Hematopoietic multipotent progenitor cell treated with erythropoietin and hydrocortisone succinate and interleukin-3 and kit ligand, for 6 days (in vitro differentiated cells): ENCODE data around the gene AFMID.

Source experiments
- DNase-seq: peaks from one replicate; pipeline ENCODE4 v3.0.0-alpha.2; 2015

The AFMID gene

DNA sequence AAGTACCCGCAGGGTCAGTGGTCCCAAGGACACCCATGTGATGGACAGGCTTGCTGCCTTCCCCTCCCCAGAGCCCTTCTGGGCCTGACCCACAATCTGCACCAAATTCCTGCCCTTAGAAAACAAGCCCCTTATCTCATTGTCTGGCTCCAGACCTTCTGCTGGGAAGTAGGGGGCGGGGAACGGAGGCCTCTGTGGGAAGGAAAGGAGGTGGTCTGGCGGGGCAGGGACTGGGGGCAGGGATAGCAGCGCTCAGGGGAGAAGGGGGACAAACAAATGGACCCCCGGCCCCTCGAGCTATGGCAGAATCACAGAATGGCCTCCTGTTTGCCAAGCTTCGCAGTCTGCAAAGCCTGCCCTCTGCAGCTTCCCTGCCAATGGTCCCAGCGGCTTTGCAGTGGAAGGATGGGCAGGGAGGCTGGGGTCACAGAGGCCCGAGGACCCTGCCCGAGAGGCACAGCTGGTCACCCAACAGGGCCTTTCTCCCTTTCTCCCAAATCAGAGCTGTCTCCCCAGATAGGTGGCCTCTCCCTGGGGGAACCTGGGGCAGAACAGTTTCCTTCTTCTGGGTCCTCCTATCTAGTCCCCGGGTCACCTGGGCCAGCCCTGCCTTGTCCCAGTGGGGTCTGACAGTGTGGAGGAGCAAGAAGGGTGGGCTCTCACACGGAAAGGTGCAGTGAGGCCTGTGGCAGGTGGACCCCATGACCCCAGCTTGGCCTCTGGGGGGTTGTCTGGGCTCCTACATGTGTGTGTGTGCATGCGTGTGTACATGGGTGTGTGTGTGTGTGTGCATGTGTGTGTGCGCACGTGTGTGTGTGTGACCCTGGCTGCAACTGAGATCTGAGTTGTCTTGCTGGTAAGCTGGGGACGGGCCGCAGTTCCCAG, 69.8 kb downstream of the AFMID start:
- DNase-seq: no peak
